Neutrophil (primary cell): ENCODE results near the gene PKP4.

Experiments
- H3K27ac ChIP-seq: fragments of 200-600 bp; sonication (generic); 2 replicates; pipeline ENCODE4 v1.5.1; 2016; ENCODE audit warnings: mild to moderate bottlenecking, moderate library complexity
- H3K27me3 ChIP-seq: fragments of 200-600 bp; sonication (generic); 2 replicates; pipeline ENCODE4 v1.6.0; 2016; ENCODE audit warnings: mild to moderate bottlenecking
- H3K36me3 ChIP-seq: fragments of 200-600 bp; sonication (generic); 2 replicates; pipeline ENCODE4 v1.5.1; 2017
- H3K4me1 ChIP-seq, 2 experiments: fragments of 200-600 bp in 1 of 2; sonication (generic) in 1 of 2; 1 replicate in 1 of 2; 2 replicates in 1 of 2; pipeline versions ENCODE4 v1.5.1 to v1.6.1; 2013 to 2016; ENCODE audit warnings: low read depth in 1 of 2, low read length in 1 of 2, mild to moderate bottlenecking in 1 of 2, moderate library complexity in 1 of 2; ENCODE audit not compliant: control insufficient read depth in 1 of 2, insufficient read depth in 1 of 2
- H3K4me3 ChIP-seq, 2 experiments: fragments of 200-600 bp in 1 of 2; sonication (generic) in 1 of 2; 1 replicate in 1 of 2; 2 replicates in 1 of 2; pipeline ENCODE4 v1.5.1; 2013 to 2016; ENCODE audit warnings: low read depth in 1 of 2, low read length in 1 of 2, mild to moderate bottlenecking in 1 of 2, moderate library complexity in 1 of 2
- H3K9me3 ChIP-seq: fragments of 200-600 bp; sonication (generic); 2 replicates; pipeline ENCODE4 v1.5.1; 2016
- CTCF ChIP-seq: fragments of 200-600 bp; sonication (generic); IDR thresholded peaks from 2 replicates; pipeline ENCODE4 v1.5.1; 2016; ENCODE audit warnings: antibody characterized with exemption

The PKP4 gene

DNA sequence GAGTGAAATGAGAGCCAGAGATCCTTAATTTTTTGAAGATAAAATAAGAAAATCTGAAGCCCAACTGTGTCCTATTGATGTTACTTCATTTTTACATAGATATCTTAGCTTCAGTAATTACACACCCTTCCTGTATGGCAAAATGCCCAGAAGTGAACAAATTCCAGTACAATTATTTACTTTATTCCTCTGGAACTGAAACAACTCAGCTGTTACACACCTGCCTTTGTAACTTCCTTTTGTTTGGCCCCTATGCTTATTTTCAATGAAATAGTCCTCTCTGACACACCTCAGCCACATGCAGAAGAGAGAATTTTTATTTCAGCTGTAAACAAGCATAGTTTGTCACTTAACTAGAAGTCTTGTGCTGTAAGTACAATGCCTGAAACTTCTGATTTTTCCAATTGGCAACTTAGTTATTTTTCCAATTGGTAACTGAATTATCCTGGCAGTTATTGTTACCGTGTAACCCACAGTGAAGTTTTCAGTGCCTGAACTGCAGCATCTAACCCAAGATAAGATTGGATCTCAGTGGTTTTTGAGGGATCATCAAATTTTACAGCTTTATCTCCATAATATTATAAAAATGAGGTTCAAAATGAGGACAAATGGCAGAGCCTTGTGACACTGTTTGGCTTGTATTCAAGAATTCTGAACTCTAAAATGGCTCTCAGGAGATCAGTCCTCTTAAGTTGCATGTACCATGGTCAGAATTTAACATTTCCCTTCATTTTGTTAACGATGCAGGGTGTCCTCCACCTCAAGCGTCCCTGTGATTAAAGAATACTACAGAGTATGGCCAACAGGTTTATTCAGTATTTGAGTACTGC lies 82.6 kb downstream of the PKP4 start:
- TF ChIP-seq CTCF, result no peak
- no peaks in the 10 kb centered on the region for H3K9me3 ChIP-seq
- peak overlapping the region; percentile 60 for H3K27ac ChIP-seq
- H3K4me3 ChIP-seq, result no peak overlapping the region
- no peaks in the 10 kb centered on the region for H3K27me3 ChIP-seq
- peaks cover 22 to 32% of the 10 kb centered on the region in 2 experiments for H3K4me1 ChIP-seq
- H3K36me3 ChIP-seq, result no peaks in the 10 kb centered on the region

- peaks cover 30 to 40% of the 10 kb centered on the region in 2 experiments for H3K4me1 ChIP-seq
- no peak overlapping the region for H3K27ac ChIP-seq
- H3K27me3 ChIP-seq, result no peaks in the 10 kb centered on the region
- no peak for TF ChIP-seq CTCF
- H3K4me3 ChIP-seq, result no peak overlapping the region
- peaks cover 3% of the 10 kb centered on the region for H3K36me3 ChIP-seq
- no peaks in the 10 kb centered on the region for H3K9me3 ChIP-seq
Observed at GRCh38 chr2:158542577-158542976, 85.8 kb downstream of the PKP4 start.

DNA sequence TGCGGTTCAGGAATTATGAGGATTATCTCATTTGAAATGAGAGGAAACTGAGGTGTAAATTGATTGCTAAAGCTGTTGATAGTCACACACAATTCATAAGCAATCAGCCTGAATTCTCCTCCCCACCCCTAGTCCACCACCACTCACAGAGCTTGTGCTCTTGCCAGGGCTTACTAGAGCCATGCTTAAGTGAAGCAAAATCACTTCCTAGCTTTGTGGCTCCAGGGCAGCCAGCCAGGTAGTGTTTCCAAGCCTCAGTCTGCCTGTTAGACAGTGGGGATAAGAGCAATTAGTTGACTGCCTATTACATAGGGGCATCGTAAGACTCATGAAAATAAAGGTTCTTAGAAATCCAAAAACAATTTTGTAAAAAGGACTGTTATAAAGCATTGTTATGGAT lies 87.2 kb downstream of the PKP4 start:
- H3K9me3 ChIP-seq, result no peaks in the 10 kb centered on the region
- H3K27me3 ChIP-seq, result no peaks in the 10 kb centered on the region
- H3K36me3 ChIP-seq, result peaks cover 12% of the 10 kb centered on the region
- TF ChIP-seq CTCF, result no peak
- H3K4me1 ChIP-seq, result peaks cover 24 to 31% of the 10 kb centered on the region in 2 experiments
- no peak overlapping the region for H3K4me3 ChIP-seq
- no peak overlapping the region for H3K27ac ChIP-seq

GRCh38 chr2:158544998-158545397 lies 88.2 kb downstream of the PKP4 start:
- Histone ChIP-seq H3K36me3 (peaks cover 13% of the 10 kb centered on the region), H3K27ac (peak overlapping the region; percentile 47), H3K27me3 (no peaks in the 10 kb centered on the region), H3K9me3 (no peaks in the 10 kb centered on the region), H3K4me3 (no peak overlapping the region), H3K4me1 (peaks cover 16 to 21% of the 10 kb centered on the region in 2 experiments)
- no peak for TF ChIP-seq CTCF

- peaks cover 16 to 19% of the 10 kb centered on the region in 2 experiments for H3K4me1 ChIP-seq
- H3K27me3 ChIP-seq, result no peaks in the 10 kb centered on the region
- TF ChIP-seq CTCF, result no peak
- peak overlapping the region; percentile 3 for H3K27ac ChIP-seq
- H3K36me3 ChIP-seq, result peaks cover 13% of the 10 kb centered on the region
- H3K9me3 ChIP-seq, result no peaks in the 10 kb centered on the region
- H3K4me3 ChIP-seq, result no peak overlapping the region
Observed at GRCh38 chr2:158546412-158547144, 89.8 kb downstream of the PKP4 start.
